ENCODE measurements around the gene LTO1.

DNA sequence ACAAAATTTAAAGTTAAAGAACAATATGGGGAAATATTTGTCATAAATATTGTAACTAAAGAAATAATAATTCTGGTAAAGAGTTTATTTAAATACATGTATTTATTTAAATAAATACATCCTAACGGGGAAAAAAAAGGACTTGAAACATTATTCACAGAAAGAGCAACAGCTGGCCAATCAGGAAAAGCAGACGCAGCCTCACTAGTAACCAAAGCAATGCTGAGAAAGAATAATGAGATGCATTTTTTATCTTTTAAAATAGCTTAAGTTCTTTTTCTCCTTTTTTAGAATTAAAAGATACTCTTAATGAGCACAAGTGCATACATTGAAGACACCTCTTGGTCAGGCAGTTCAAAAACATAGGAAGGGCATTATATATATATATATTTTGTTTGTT is 2.6 kb upstream of the LTO1 start:
- TF ChIP-seq, protein P1, sequence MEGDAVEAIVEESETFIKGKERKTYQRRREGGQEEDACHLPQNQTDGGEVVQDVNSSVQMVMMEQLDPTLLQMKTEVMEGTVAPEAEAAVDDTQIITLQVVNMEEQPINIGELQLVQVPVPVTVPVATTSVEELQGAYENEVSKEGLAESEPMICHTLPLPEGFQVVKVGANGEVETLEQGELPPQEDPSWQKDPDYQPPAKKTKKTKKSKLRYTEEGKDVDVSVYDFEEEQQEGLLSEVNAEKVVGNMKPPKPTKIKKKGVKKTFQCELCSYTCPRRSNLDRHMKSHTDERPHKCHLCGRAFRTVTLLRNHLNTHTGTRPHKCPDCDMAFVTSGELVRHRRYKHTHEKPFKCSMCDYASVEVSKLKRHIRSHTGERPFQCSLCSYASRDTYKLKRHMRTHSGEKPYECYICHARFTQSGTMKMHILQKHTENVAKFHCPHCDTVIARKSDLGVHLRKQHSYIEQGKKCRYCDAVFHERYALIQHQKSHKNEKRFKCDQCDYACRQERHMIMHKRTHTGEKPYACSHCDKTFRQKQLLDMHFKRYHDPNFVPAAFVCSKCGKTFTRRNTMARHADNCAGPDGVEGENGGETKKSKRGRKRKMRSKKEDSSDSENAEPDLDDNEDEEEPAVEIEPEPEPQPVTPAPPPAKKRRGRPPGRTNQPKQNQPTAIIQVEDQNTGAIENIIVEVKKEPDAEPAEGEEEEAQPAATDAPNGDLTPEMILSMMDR (conservative IDR thresholded peaks at IDR 0.05; ENCODE audit: low read length), result no peak
- no peak for TF ChIP-seq EZH2phosphoT487 (IDR thresholded peaks at IDR 0.05; ENCODE audit: borderline replicate concordance)
